Nephron progenitor cell (in vitro differentiated cells): ENCODE results near the gene SOHLH1.
A peak's percentile ranks its signal among the peaks of the same experiment; 100 is the strongest.

ENCODE experiments used
- DNase-seq: peaks from one replicate; pipeline ENCODE4 v3.0.0; 2021
- H3K27ac Mint-ChIP-seq: 2 replicates; pipeline ENCODE4 v1.8.0; 2021; ENCODE audit warnings: mild to moderate bottlenecking, moderate library complexity, mixed read lengths
- H3K27me3 Mint-ChIP-seq: 2 replicates; pipeline ENCODE4 v1.8.0; 2021; ENCODE audit warnings: mild to moderate bottlenecking, low read depth, mixed read lengths; ENCODE audit not compliant: poor library complexity
- H3K36me3 Mint-ChIP-seq: 2 replicates; pipeline ENCODE4 v1.8.0; 2021; ENCODE audit warnings: low read depth, mixed read lengths
- H3K4me1 Mint-ChIP-seq: 2 replicates; pipeline ENCODE4 v1.8.0; 2021; ENCODE audit warnings: mixed read lengths
- H3K4me3 Mint-ChIP-seq: 2 replicates; pipeline ENCODE4 v1.8.0; 2021; ENCODE audit warnings: mild to moderate bottlenecking, moderate library complexity, mixed read lengths
- H3K9me3 Mint-ChIP-seq: 2 replicates; pipeline ENCODE4 v1.8.0; 2021; ENCODE audit warnings: mild to moderate bottlenecking, moderate library complexity, mixed read lengths
- TF ChIP-seq, protein P1 (sequence below): fragments of 200-600 bp; sonication (generic); IDR thresholded peaks from 2 replicates; pipeline ENCODE4 v1.5.0; 2021; ENCODE audit warnings: antibody characterized with exemption

Gene SOHLH1

GRCh38 chr9:135644631-135645218, 54.6 kb downstream of the SOHLH1 start:
- no peak for DNase-seq
- Mint-ChIP-seq H3K27me3 (peaks cover 4% of the 10 kb centered on the region), H3K4me3 (peak overlapping the region; percentile 59), H3K27ac (peak overlapping the region; percentile 71), H3K4me1 (peaks cover 18% of the 10 kb centered on the region), H3K36me3 (no peaks in the 10 kb centered on the region), H3K9me3 (peaks cover 75% of the 10 kb centered on the region)
- TF ChIP-seq, protein P1, sequence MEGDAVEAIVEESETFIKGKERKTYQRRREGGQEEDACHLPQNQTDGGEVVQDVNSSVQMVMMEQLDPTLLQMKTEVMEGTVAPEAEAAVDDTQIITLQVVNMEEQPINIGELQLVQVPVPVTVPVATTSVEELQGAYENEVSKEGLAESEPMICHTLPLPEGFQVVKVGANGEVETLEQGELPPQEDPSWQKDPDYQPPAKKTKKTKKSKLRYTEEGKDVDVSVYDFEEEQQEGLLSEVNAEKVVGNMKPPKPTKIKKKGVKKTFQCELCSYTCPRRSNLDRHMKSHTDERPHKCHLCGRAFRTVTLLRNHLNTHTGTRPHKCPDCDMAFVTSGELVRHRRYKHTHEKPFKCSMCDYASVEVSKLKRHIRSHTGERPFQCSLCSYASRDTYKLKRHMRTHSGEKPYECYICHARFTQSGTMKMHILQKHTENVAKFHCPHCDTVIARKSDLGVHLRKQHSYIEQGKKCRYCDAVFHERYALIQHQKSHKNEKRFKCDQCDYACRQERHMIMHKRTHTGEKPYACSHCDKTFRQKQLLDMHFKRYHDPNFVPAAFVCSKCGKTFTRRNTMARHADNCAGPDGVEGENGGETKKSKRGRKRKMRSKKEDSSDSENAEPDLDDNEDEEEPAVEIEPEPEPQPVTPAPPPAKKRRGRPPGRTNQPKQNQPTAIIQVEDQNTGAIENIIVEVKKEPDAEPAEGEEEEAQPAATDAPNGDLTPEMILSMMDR: no peak
